Measurements from ENCODE around the gene TMEM126A.
"Not testable (repeated sequence)": the region's sequence is repeated elsewhere in the genome, so short reads cannot be mapped to it uniquely, and the experiment has no call there.

The TMEM126A gene

DNA sequence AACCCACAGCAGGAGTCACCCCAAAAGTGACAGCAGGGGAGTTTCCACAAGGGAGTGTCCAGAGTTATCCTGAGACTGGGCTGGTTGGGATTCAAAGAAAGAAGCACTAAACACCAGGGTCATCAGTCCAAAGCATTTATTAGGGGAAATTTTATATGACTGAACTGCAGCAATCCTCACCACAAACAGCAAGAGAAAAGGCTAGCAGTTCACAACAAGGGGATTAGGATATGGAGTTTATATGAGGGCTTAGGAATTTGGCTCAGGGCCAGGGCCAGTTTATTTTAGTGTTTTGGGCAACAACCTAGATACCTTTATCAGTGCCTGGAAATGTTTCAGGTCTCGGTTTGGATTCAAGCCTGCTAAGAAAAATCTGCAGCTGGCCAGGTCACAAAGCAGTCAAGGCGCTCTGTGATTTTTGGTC is 4.6 kb upstream of the TMEM126A start:
- TF ChIP-seq CTCF (conservative IDR thresholded peaks at IDR 0.05; ENCODE audit: low read depth, low read length), result no peak
- DNase-seq (ENCODE audit: low read depth), result no peak
- no peak overlapping the region for H3K4me3 ChIP-seq (ENCODE audit: low read depth, low read length)

DNA sequence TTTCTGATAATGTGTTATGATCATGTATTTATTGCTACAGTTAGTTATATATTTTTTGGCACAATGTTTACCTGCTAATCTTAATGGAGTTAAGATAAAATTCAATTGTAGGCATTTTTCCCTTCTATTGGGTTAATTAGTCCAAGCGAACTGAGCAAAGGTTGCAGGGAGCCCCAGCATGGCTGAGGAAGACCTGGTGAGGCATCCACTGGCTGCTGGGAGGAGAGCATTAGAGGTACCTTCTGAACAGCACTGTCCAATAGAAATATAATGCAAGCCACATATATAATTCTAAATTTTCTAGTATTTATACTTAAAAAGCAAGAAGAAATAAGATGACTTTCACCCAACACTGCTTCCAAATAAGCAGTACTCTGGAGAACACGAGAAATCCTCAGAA is 689 bp upstream of the TMEM126A start:
- peak overlapping the region; percentile 67 for H3K4me3 ChIP-seq (ENCODE audit: low read depth, low read length)
- no peak for TF ChIP-seq CTCF (conservative IDR thresholded peaks at IDR 0.05; ENCODE audit: low read depth, low read length)
- no peak for DNase-seq (ENCODE audit: low read depth)

- TF ChIP-seq CTCF (conservative IDR thresholded peaks at IDR 0.05; ENCODE audit: low read depth, low read length), result no peak
Observed at GRCh38 chr11:85651118-85651517, 3.4 kb downstream of the TMEM126A start.

GRCh38 chr11:85652786-85653447 is 5.2 kb downstream of the TMEM126A start:
- no peak for DNase-seq (ENCODE audit: low read depth)
- no peak for TF ChIP-seq CTCF (conservative IDR thresholded peaks at IDR 0.05; ENCODE audit: low read depth, low read length)
- no peak overlapping the region for H3K4me3 ChIP-seq (ENCODE audit: low read depth, low read length)

More at GRCh38 chr11:85651118-85651517, 3.4 kb downstream of the TMEM126A start:
- DNase-seq (ENCODE audit: low read depth), result no peak
- no peak overlapping the region for H3K4me3 ChIP-seq (ENCODE audit: low read depth, low read length)

DNA sequence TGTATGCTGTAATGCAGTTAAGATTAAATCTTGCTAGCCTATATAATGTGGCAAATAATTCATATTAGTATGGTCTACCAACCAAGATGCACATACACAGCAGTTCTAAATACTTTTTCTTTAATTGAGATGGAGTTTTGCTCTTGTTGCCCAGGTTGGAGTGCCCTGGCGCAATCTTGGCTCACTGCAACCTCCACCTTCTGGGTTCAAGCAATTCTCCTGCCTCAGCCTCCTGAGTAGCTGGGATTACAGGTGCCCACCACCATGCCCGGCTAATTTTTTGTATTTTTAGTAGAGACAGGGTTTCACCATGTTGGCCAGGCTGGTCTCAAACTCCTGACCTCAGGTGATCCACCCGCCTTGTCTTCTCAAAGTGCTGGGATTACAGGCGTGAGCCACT is 6.6 kb downstream of the TMEM126A start:
- not testable (repeated sequence) for H3K4me3 ChIP-seq (ENCODE audit: low read depth, low read length); DNase-seq (ENCODE audit: low read depth)

DNA sequence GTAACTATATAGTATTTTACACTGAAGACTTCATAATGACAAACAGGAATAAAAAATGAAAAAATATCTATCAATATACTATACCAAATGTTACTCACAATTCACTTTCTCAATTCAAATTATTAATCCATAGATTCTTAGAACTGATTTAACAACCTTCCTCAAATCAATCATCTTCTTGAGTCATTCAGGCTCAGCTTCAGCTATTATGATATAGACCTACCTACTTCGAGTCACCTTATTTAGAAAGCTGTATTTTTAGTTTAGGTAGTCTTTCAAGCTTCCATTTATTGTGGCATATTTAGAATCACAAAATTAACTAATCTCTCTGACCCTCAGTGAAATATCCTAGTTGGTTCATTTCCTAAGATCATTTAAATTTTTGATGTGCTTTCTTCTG is 9.0 kb downstream of the TMEM126A start:
- H3K4me3 ChIP-seq (ENCODE audit: low read depth, low read length), result no peak overlapping the region
- TF ChIP-seq CTCF (conservative IDR thresholded peaks at IDR 0.05; ENCODE audit: low read depth, low read length), result no peak
- no peak for DNase-seq (ENCODE audit: low read depth)

DNA sequence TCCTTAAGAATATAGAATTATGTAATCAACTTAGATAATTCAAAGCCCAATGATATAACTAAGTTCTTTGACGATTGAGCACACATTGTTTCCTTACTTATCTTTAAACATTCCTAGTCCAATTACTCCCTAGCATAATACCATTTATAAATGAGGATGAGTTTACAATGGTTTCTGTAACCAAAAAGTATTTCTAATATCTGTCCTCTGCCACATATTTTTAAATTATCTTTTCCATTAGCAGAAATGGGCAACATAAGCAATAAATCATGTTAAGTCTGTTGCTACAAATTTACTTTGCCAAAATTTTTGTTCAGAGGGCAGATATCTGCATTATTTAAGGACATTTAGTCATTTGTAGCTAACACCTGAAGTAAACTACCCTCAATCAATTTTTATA is 10.4 kb downstream of the TMEM126A start:
- DNase-seq (ENCODE audit: low read depth), result no peak
- no peak overlapping the region for H3K4me3 ChIP-seq (ENCODE audit: low read depth, low read length)
- no peak for TF ChIP-seq CTCF (conservative IDR thresholded peaks at IDR 0.05; ENCODE audit: low read depth, low read length)
